HCT116 (cell line): ENCODE measurements around the gene ACOX3. TPM values are rescaled to one million over a fixed set of nuclear protein-coding genes. Genes with fewer than 3 reads are reported as not detected.

Source experiments
- ATAC-seq: fragments of 200-7000 bp; cut with Tn5 transposase; 2 replicates; pipeline ENCODE4 v1.9.1; 2020; ENCODE audit warnings: mild to moderate bottlenecking, moderate library complexity
- BruUV-seq: library from RNA; stranded (reverse); fragments of 400-500 nt; replicated peaks from 2 replicates; lab custom pipeline; 2021; lab: Mats Ljungman, UMichigan
- CTCF ChIA-PET: fragments of 300-600 bp; sonication (Branson Sonifier 250); formaldehyde crosslinking; loops from one replicate; lab custom pipeline; 2021; ENCODE audit warnings: antibody characterized with exemption; lab: Charles Lee
- POLR2A ChIA-PET: fragments of 300-600, 350-600 bp; sonication (Branson Sonifier 250); formaldehyde crosslinking; loops from one replicate; lab custom pipeline; 2021; ENCODE audit warnings: antibody characterized with exemption; lab: Charles Lee
- RAD21 ChIA-PET, 2 experiments: fragments of 300-600 bp; sonication (Branson Sonifier 250); formaldehyde crosslinking; loops; one replicate each; lab custom pipeline; 2023; ENCODE audit warnings: low total read pairs in 2 of 2; ENCODE audit not compliant: uncharacterized antibody in 2 of 2, unreplicated experiment in 2 of 2, low non-redundant PET in 1 of 2; lab: Charles Lee
- DNase-seq: peaks from one replicate; pipeline ENCODE4 v3.0.0-alpha.2; 2010; ENCODE audit warnings: low read depth, low spot score
- H2AFZ ChIP-seq: fragments of 200-600 bp; shearing (Covaris generic), sonication (generic); 2 replicates; pipeline ENCODE4 v1.6.1; 2017; ENCODE audit warnings: low read depth, mixed run types, mixed read lengths, antibody characterized with exemption, low read length; ENCODE audit not compliant: poor library complexity, severe bottlenecking
- H3K27ac ChIP-seq: 2 replicates; pipeline ENCODE4 v1.5.1; 2012; ENCODE audit warnings: low read depth, low read length
- H3K27me3 ChIP-seq: fragments of 200-600 bp; sonication (generic); 2 replicates; pipeline ENCODE4 v1.6.1; 2016; ENCODE audit warnings: mixed run types, low read length, mixed read lengths; ENCODE audit not compliant: insufficient read depth
- H3K36me3 ChIP-seq, 2 experiments: fragments of 200-500 bp in 1 of 2; fragments of 200-600 bp in 1 of 2; sonication (Bioruptor generic) in 1 of 2; sonication (generic) in 1 of 2; 2 replicates each; pipeline versions ENCODE4 v1.5.1 to v1.6.1; 2014 to 2016; ENCODE audit warnings: low read length in 2 of 2, inconsistent platforms in 1 of 2, mixed read lengths in 1 of 2, mixed run types in 1 of 2; ENCODE audit not compliant: insufficient read depth in 2 of 2, control insufficient read depth in 1 of 2
- H3K4me1 ChIP-seq, 2 experiments: fragments of 200-600 bp in 1 of 2; sonication (generic) in 1 of 2; 2 replicates each; pipeline versions ENCODE4 v1.5.1 to v1.6.1; 2012 to 2017; ENCODE audit warnings: low read length in 2 of 2, inconsistent platforms in 1 of 2, mild to moderate bottlenecking in 1 of 2, mixed read lengths in 1 of 2, mixed run types in 1 of 2, moderate library complexity in 1 of 2; ENCODE audit not compliant: insufficient read depth in 2 of 2, control insufficient read depth in 1 of 2
- H3K4me2 ChIP-seq: fragments of 200-600 bp; sonication (generic); 2 replicates; pipeline ENCODE4 v1.6.1; 2017; ENCODE audit warnings: mixed run types, low read length, mixed read lengths
- H3K4me3 ChIP-seq, 2 experiments: fragments of 200-600 bp in 1 of 2; sonication (generic) in 1 of 2; replicated peaks in 1 of 2; 2 replicates each; pipeline ENCODE4 v1.5.1; 2011 to 2016; ENCODE audit warnings: low read length in 2 of 2, control low read depth in 1 of 2, low read depth in 1 of 2, mild to moderate bottlenecking in 1 of 2, mixed read lengths in 1 of 2, mixed run types in 1 of 2
- H3K79me2 ChIP-seq: fragments of 200-600 bp; sonication (generic); 2 replicates; pipeline ENCODE4 v1.6.1; 2017; ENCODE audit warnings: mild to moderate bottlenecking, mixed run types, low read length, moderate library complexity, mixed read lengths; ENCODE audit not compliant: insufficient read depth
- H3K9ac ChIP-seq: fragments of 200-600 bp; sonication (generic); 2 replicates; pipeline ENCODE4 v1.6.1; 2016; ENCODE audit warnings: low read length, mixed read lengths
- H3K9me2 ChIP-seq: fragments of 200-600 bp; sonication (generic), shearing (Covaris generic); 2 replicates; pipeline ENCODE4 v1.6.1; 2017; ENCODE audit warnings: mixed run types, mild to moderate bottlenecking, moderate library complexity; ENCODE audit not compliant: insufficient read depth
- H3K9me3 ChIP-seq, 2 experiments: fragments of 200-500 bp in 1 of 2; fragments of 200-600 bp in 1 of 2; sonication (Bioruptor generic) in 1 of 2; sonication (generic) in 1 of 2; 2 replicates each; pipeline ENCODE4 v1.6.1; 2014 to 2017; ENCODE audit warnings: low read length in 2 of 2, mixed read lengths in 2 of 2, inconsistent platforms in 1 of 2, low read depth in 1 of 2, mild to moderate bottlenecking in 1 of 2, mixed run types in 1 of 2, moderate library complexity in 1 of 2; ENCODE audit not compliant: control insufficient read depth in 1 of 2, insufficient read depth in 1 of 2
- H4K20me1 ChIP-seq: fragments of 200-600 bp; sonication (generic), shearing (Covaris generic); 2 replicates; pipeline ENCODE4 v1.6.1; 2017; ENCODE audit warnings: mixed run types, mild to moderate bottlenecking, moderate library complexity; ENCODE audit not compliant: insufficient read depth
- CEBPB ChIP-seq: IDR thresholded peaks from 2 replicates; pipeline ENCODE4 v1.6.1; 2012; ENCODE audit warnings: low read depth
- FOSL1 ChIP-seq: IDR thresholded peaks from 2 replicates; pipeline ENCODE4 v1.6.1; 2012; ENCODE audit warnings: low read depth
- JUND ChIP-seq: IDR thresholded peaks from 2 replicates; pipeline ENCODE4 v1.6.1; 2012
- POLR2A ChIP-seq: IDR thresholded peaks from 2 replicates; pipeline ENCODE4 v1.7.0; 2011; ENCODE audit warnings: borderline replicate concordance; ENCODE audit not compliant: insufficient read depth, insufficient read length; ENCODE audit errors: extremely low read depth
- POLR2AphosphoS5 ChIP-seq: IDR thresholded peaks from 2 replicates; pipeline ENCODE4 v1.6.1; 2011; ENCODE audit warnings: mild to moderate bottlenecking, low read depth, low read length, moderate library complexity
- RAD21 ChIP-seq: IDR thresholded peaks from 2 replicates; pipeline ENCODE4 v1.6.1; 2012; ENCODE audit warnings: low read depth, mild to moderate bottlenecking
- SP1 ChIP-seq: IDR thresholded peaks from 2 replicates; pipeline ENCODE4 v1.6.1; 2012; ENCODE audit warnings: low read depth
- SRF ChIP-seq: IDR thresholded peaks from 2 replicates; pipeline ENCODE4 v1.6.1; 2012; ENCODE audit warnings: low read depth
- TCF7L2 ChIP-seq: IDR thresholded peaks from 2 replicates; pipeline ENCODE4 v1.7.0; 2011; ENCODE audit warnings: borderline replicate concordance, inconsistent platforms; ENCODE audit not compliant: insufficient read depth, insufficient read length; ENCODE audit errors: extremely low read depth
- ZFX ChIP-seq: fragments of 450-650 bp; IDR thresholded peaks from 2 replicates; pipeline ENCODE4 v1.6.1; 2017
- ZNF274 ChIP-seq: fragments of 200-500 bp; sonication (Bioruptor generic); IDR thresholded peaks from 2 replicates; pipeline ENCODE4 v1.6.1; 2014; ENCODE audit warnings: mild to moderate bottlenecking, low read depth, low read length, inconsistent platforms
- intact Hi-C: fragments of 100-400 bp; cut with micrococcal nuclease; formaldehyde crosslinking; loops from 2 replicates; pipeline ENCODE4 v1.10.0; 2022
- total RNA-seq: library from RNA; stranded (reverse); gene quantifications from one replicate; pipeline ENCODE4 v1.2.1, GENCODE V29; 2021; ENCODE audit not compliant: unreplicated experiment
- TF ChIP-seq, protein P1 (sequence below): IDR thresholded peaks from 2 replicates; pipeline ENCODE4 v1.6.1; 2012
- TF ChIP-seq, protein P2 (sequence below): IDR thresholded peaks from 2 replicates; pipeline ENCODE4 v1.6.1; 2011; ENCODE audit warnings: mild to moderate bottlenecking, low read length, moderate library complexity; ENCODE audit not compliant: insufficient replicate concordance; ENCODE audit errors: extremely low read depth
- TF ChIP-seq, protein P3 (sequence below), 3 experiments: fragments of 200-600 bp in 1 of 3; sonication (generic) in 1 of 3; IDR thresholded peaks in 2 of 3; conservative IDR thresholded peaks in 1 of 3; 2 replicates each; pipeline ENCODE4 v1.5.1; 2012 to 2017; ENCODE audit warnings: low read depth in 2 of 3, low read length in 2 of 3, antibody characterized with exemption in 1 of 3, borderline replicate concordance in 1 of 3, control low read depth in 1 of 3, mild to moderate bottlenecking in 1 of 3, mixed read lengths in 1 of 3, mixed run types in 1 of 3, moderate library complexity in 1 of 3; ENCODE audit not compliant: insufficient read depth in 1 of 3

ACOX3 gene
- total RNA-seq, 1 experiment from 2014 or later, result 16.9 TPM

DNA sequence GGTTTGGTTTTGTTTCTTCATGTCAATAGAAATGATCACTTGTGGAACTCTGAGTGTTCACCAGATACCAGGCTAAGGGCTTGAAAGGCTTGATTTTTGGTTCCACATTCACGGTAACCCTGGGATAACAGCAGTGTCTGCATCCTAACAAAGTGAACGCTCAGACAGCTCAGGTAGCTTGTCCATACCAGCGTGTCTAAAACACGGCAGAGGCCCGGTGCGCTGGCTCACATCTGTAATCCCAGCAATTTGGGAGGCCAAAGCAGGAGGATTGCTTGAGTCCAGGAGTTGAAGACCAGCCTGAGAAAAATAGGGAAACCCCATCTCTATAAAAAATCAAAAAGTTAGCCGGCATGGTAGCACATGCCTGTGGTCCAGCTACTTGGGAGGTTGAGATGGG lies 122.0 kb downstream of the ACOX3 start:
- Histone ChIP-seq H3K9me2 (no peaks in the 10 kb centered on the region), H2AFZ (no peak overlapping the region), H3K4me3 (no peak overlapping the region), H3K36me3 (no peaks in the 10 kb centered on the region), H3K9ac (no peak overlapping the region), H4K20me1 (no peaks in the 10 kb centered on the region), H3K4me1 (peaks cover 16 to 22% of the 10 kb centered on the region in 2 experiments), H3K27me3 (no peaks in the 10 kb centered on the region), H3K79me2 (no peaks in the 10 kb centered on the region), H3K27ac (no peak overlapping the region), H3K4me2 (no peak overlapping the region), H3K9me3 (no peaks in the 10 kb centered on the region)
- POLR2A ChIA-PET, result no interaction called here
- no peak for DNase-seq
- intact Hi-C loops, result no loop called here
- TF ChIP-seq, protein P1, sequence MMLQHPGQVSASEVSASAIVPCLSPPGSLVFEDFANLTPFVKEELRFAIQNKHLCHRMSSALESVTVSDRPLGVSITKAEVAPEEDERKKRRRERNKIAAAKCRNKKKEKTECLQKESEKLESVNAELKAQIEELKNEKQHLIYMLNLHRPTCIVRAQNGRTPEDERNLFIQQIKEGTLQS, result no peak
- TF ChIP-seq, protein P2, sequence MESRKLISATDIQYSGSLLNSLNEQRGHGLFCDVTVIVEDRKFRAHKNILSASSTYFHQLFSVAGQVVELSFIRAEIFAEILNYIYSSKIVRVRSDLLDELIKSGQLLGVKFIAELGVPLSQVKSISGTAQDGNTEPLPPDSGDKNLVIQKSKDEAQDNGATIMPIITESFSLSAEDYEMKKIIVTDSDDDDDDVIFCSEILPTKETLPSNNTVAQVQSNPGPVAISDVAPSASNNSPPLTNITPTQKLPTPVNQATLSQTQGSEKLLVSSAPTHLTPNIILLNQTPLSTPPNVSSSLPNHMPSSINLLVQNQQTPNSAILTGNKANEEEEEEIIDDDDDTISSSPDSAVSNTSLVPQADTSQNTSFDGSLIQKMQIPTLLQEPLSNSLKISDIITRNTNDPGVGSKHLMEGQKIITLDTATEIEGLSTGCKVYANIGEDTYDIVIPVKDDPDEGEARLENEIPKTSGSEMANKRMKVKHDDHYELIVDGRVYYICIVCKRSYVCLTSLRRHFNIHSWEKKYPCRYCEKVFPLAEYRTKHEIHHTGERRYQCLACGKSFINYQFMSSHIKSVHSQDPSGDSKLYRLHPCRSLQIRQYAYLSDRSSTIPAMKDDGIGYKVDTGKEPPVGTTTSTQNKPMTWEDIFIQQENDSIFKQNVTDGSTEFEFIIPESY, result no peak
- no peak for TF ChIP-seq RAD21
- TF ChIP-seq TCF7L2, result no peak
- no peak for TF ChIP-seq POLR2AphosphoS5
- no peak for TF ChIP-seq ZNF274
- TF ChIP-seq SRF, result no peak
- TF ChIP-seq JUND, result no peak
- no peak for TF ChIP-seq ZFX
- no peak for TF ChIP-seq CEBPB
- TF ChIP-seq, protein P3, sequence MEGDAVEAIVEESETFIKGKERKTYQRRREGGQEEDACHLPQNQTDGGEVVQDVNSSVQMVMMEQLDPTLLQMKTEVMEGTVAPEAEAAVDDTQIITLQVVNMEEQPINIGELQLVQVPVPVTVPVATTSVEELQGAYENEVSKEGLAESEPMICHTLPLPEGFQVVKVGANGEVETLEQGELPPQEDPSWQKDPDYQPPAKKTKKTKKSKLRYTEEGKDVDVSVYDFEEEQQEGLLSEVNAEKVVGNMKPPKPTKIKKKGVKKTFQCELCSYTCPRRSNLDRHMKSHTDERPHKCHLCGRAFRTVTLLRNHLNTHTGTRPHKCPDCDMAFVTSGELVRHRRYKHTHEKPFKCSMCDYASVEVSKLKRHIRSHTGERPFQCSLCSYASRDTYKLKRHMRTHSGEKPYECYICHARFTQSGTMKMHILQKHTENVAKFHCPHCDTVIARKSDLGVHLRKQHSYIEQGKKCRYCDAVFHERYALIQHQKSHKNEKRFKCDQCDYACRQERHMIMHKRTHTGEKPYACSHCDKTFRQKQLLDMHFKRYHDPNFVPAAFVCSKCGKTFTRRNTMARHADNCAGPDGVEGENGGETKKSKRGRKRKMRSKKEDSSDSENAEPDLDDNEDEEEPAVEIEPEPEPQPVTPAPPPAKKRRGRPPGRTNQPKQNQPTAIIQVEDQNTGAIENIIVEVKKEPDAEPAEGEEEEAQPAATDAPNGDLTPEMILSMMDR (IDR thresholded peaks at IDR 0.05 in 2 of 3, conservative IDR thresholded peaks at IDR 0.05 in 1 of 3; ENCODE audit: borderline replicate concordance in 1 of 3, insufficient read depth in 1 of 3, low read depth in 2 of 3, low read length in 2 of 3), result no peak
- TF ChIP-seq POLR2A, result no peak
- TF ChIP-seq FOSL1, result no peak
- TF ChIP-seq SP1, result no peak
- no TSS peak for BruUV-seq
- RAD21 ChIA-PET, result no interaction called here
- CTCF ChIA-PET, result no interaction called here
- no peak for ATAC-seq
